ENCODE results near the gene PIP4K2C.

Gene PIP4K2C

DNA sequence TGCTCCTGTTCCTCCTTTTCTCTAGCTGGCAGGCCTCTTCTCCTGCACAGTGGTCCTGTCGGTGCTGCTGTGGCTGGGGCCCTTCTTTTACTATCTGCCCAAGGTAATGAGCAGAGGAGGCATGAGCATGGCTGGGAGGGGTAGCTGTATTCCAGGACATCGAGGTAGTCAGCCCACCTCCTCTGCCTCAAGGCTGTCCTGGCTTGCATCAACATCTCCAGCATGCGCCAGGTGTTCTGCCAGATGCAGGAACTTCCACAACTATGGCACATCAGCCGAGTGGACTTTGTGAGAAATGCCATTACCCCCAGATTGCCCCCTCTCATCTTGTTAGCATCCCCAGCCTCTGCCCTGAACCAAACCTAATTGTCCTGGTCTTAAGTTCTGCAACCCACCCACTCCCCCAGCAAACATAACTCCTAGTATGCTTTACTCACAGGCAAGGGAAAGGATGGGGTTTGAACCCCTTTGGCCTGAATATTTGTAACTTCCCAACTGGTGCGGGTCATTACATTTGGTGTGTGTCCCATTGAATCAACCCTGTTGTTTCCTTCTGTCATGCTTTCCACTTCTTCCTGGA lies 32.9 kb downstream of the PIP4K2C start:
- H4K20me1 ChIP-seq (ENCODE audit: insufficient read depth, low read length): no peaks in the 10 kb centered on the region
- H3K4me2 ChIP-seq (ENCODE audit: low read depth, low read length): no peak overlapping the region
- H3K9me2 ChIP-seq (replicated peaks; ENCODE audit: insufficient read depth, low read length): no peaks in the 10 kb centered on the region
- H3K27me3 ChIP-seq (replicated peaks; ENCODE audit: insufficient read depth, low read length): peaks cover 40% of the 10 kb centered on the region
- no peaks in the 10 kb centered on the region for H3K79me2 ChIP-seq (ENCODE audit: low read length)
- no peaks in the 10 kb centered on the region for H3K36me3 ChIP-seq (replicated peaks; ENCODE audit: insufficient read depth, low read length)
- no peak overlapping the region for H3K27ac ChIP-seq (ENCODE audit: low read length)
- no peak for DNase-seq
- no peak overlapping the region for H2AFZ ChIP-seq (ENCODE audit: low read length)
- H3K9ac ChIP-seq (ENCODE audit: low read length): no peak overlapping the region
- H3K4me1 ChIP-seq (ENCODE audit: low read length): peaks cover 6% of the 10 kb centered on the region
- no peaks in the 10 kb centered on the region for H3F3A ChIP-seq (ENCODE audit: insufficient read depth, low read length)
- no peak for TF ChIP-seq CTCF (IDR thresholded peaks at IDR 0.05; ENCODE audit: low read length)
- no peak for TF ChIP-seq EZH2 (optimal IDR thresholded peaks at IDR 0.05; ENCODE audit: low read depth, low read length)
- TF ChIP-seq EZH2phosphoT487 (IDR thresholded peaks at IDR 0.05; ENCODE audit: low read length): no peak
- H3K9me3 ChIP-seq (replicated peaks; ENCODE audit: insufficient read depth, low read length): no peaks in the 10 kb centered on the region
- H3K4me3 ChIP-seq (ENCODE audit: low read length): no peak overlapping the region

- peaks cover 6% of the 10 kb centered on the region for H3K4me1 ChIP-seq (ENCODE audit: low read length)
Measured at GRCh38 chr12:57624441-57625220, 33.6 kb downstream of the PIP4K2C start.

GRCh38 chr12:57625261-57626032 lies 34.5 kb downstream of the PIP4K2C start:
- Histone ChIP-seq H4K20me1 (ENCODE audit: insufficient read depth, low read length) (no peaks in the 10 kb centered on the region), H3K27me3 (replicated peaks; ENCODE audit: insufficient read depth, low read length) (peaks cover 25% of the 10 kb centered on the region), H3F3A (ENCODE audit: insufficient read depth, low read length) (no peaks in the 10 kb centered on the region), H3K4me3 (ENCODE audit: low read length) (no peak overlapping the region), H3K36me3 (replicated peaks; ENCODE audit: insufficient read depth, low read length) (no peaks in the 10 kb centered on the region), H3K4me1 (ENCODE audit: low read length) (peaks cover 6% of the 10 kb centered on the region), H2AFZ (ENCODE audit: low read length) (no peak overlapping the region), H3K9ac (ENCODE audit: low read length) (no peak overlapping the region), H3K9me2 (replicated peaks; ENCODE audit: insufficient read depth, low read length) (no peaks in the 10 kb centered on the region), H3K79me2 (ENCODE audit: low read length) (no peaks in the 10 kb centered on the region), H3K4me2 (ENCODE audit: low read depth, low read length) (no peak overlapping the region), H3K9me3 (replicated peaks; ENCODE audit: insufficient read depth, low read length) (no peaks in the 10 kb centered on the region), H3K27ac (ENCODE audit: low read length) (no peak overlapping the region)
- TF ChIP-seq EZH2phosphoT487 (IDR thresholded peaks at IDR 0.05; ENCODE audit: low read length) (no peak), CTCF (IDR thresholded peaks at IDR 0.05; ENCODE audit: low read length) (no peak), EZH2 (optimal IDR thresholded peaks at IDR 0.05; ENCODE audit: low read depth, low read length) (no peak)
- no peak for DNase-seq

More at GRCh38 chr12:57624441-57625220, 33.6 kb downstream of the PIP4K2C start:
- no peaks in the 10 kb centered on the region for H3K9me3 ChIP-seq (replicated peaks; ENCODE audit: insufficient read depth, low read length)
- no peaks in the 10 kb centered on the region for H3K79me2 ChIP-seq (ENCODE audit: low read length)
- H3K36me3 ChIP-seq (replicated peaks; ENCODE audit: insufficient read depth, low read length): no peaks in the 10 kb centered on the region
- peaks cover 33% of the 10 kb centered on the region for H3K27me3 ChIP-seq (replicated peaks; ENCODE audit: insufficient read depth, low read length)
- no peak overlapping the region for H3K9ac ChIP-seq (ENCODE audit: low read length)
- no peak for TF ChIP-seq EZH2phosphoT487 (IDR thresholded peaks at IDR 0.05; ENCODE audit: low read length)
- TF ChIP-seq CTCF (IDR thresholded peaks at IDR 0.05; ENCODE audit: low read length): no peak
- H3F3A ChIP-seq (ENCODE audit: insufficient read depth, low read length): no peaks in the 10 kb centered on the region
- no peak overlapping the region for H3K4me2 ChIP-seq (ENCODE audit: low read depth, low read length)
- H4K20me1 ChIP-seq (ENCODE audit: insufficient read depth, low read length): no peaks in the 10 kb centered on the region
- no peak overlapping the region for H3K4me3 ChIP-seq (ENCODE audit: low read length)
- DNase-seq: no peak
- no peak overlapping the region for H3K27ac ChIP-seq (ENCODE audit: low read length)
- no peaks in the 10 kb centered on the region for H3K9me2 ChIP-seq (replicated peaks; ENCODE audit: insufficient read depth, low read length)
- H2AFZ ChIP-seq (ENCODE audit: low read length): no peak overlapping the region

Data from MM.1S (cell line).